Measurements from ENCODE around the gene EFHD2.

Gene EFHD2

DNA sequence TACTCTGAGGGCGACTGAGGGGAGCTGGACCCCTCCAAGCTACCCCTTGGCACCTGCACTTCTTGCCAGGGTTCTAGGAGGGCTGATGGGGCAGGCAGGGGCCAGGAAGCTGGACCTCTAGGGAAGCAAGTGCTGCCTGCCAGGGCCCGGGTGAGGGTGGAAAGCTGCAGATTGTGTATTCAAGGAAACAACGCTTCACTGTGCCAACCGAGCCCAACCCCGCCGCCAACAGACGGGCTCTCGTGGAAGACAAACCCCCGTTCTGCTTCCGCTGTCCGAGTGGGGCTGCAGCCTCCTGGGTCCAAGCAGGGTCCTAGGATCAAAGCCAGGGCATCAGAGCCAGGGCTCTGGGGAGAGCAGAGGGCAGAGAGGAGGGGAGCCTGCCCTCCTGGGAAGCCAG lies 3.2 kb downstream of the EFHD2 start:
- no peaks in the 10 kb centered on the region for H3K9me3 ChIP-seq (replicated peaks in 1 of 2; ENCODE audit: control insufficient read depth in 2 of 2, insufficient read depth in 1 of 2, low read depth in 1 of 2, low read length in 2 of 2)
- H3K4me3 ChIP-seq (ENCODE audit: low read length in 2 of 2) = no peak overlapping the region
- WGBS, 2 donors (ENCODE audit: extremely low coverage in 2 of 2, insufficient read length in 2 of 2, insufficient replicate concordance in 1 of 2) = no CpG with 5 or more reads among the region's 11 CpGs

DNA sequence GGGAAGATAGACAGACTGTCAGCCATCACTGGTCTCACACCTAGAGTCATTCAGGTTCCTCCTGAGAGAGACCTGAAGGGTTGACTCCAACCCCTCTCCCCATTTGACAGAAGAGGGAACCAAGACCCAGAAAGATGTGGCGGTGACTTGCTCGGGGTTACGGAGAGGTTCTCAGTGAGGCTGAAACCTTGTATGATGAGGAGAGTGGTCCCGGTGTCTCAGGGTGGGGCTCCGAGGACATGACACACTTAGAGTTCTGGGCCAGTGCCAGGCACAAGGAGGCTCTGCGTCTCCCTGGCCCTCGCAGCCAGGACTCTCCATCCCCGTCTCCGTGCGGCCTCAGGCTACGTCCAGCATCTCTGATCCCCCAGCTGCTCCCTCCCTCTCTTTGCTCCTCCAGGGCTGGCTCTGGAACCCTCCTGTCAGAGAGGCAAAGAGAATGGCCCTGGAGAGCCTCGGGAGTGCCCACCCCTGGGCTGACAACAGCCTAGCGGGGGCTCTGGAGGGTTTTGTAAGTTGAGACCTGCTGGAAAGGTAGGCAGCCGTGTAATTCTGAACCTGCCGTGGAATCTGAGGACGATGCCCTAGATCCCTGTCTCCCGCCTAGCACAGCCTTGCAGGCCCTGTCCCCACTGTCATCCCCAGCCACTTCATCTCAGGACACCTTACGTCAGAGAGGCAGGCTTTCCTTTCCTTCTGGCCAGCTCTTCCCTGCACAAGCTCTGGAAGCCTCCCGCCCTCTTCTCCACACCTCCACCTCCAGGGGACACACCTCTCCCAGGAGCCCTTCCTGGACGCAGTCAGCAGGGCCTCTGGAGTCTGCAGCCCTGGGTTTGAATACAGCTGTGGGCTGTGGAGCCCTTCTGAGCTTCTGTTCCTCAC lies 4.1 kb downstream of the EFHD2 start:
- no peak for DNase-seq (ENCODE audit: low spot score)
- no CpG with 5 or more reads among the region's 20 CpGs for WGBS, 2 donors (ENCODE audit: extremely low coverage in 2 of 2, insufficient read length in 2 of 2, insufficient replicate concordance in 1 of 2)
- no peaks in the 10 kb centered on the region for H3K79me1 ChIP-seq (ENCODE audit: low read depth, low read length)
- no peak overlapping the region for H3K4me2 ChIP-seq (ENCODE audit: insufficient read depth, low read length, poor library complexity, severe bottlenecking)
- no peak overlapping the region for H3K9ac ChIP-seq (ENCODE audit: low read depth, low read length, poor library complexity)
- H2BK15ac ChIP-seq (ENCODE audit: low read length) = no peak overlapping the region
- H2AK5ac ChIP-seq (ENCODE audit: low read depth, low read length) = no peak overlapping the region
- no peak overlapping the region for H3K4ac ChIP-seq (ENCODE audit: low read length)
- no peak overlapping the region for H3K18ac ChIP-seq (ENCODE audit: low read length)
- no peak overlapping the region for H4K91ac ChIP-seq (ENCODE audit: low read depth, low read length, poor library complexity)
- H3K23ac ChIP-seq (ENCODE audit: low read depth, low read length, poor library complexity) = no peak overlapping the region
- H3K14ac ChIP-seq (ENCODE audit: low read length) = no peak overlapping the region
- H2BK5ac ChIP-seq (ENCODE audit: low read length) = no peak overlapping the region
- H3K36me3 ChIP-seq (replicated peaks in 1 of 2; ENCODE audit: control insufficient read depth in 2 of 2, insufficient read depth in 2 of 2, low read length in 2 of 2) = no peaks in the 10 kb centered on the region
- no peak overlapping the region for H3K4me3 ChIP-seq (ENCODE audit: low read length in 2 of 2)
- no peak overlapping the region for H2AFZ ChIP-seq (ENCODE audit: low read length)
- H3K9me3 ChIP-seq (replicated peaks in 1 of 2; ENCODE audit: control insufficient read depth in 2 of 2, insufficient read depth in 1 of 2, low read depth in 1 of 2, low read length in 2 of 2) = no peaks in the 10 kb centered on the region
- no peak overlapping the region for H4K8ac ChIP-seq (ENCODE audit: low read depth, low read length)
- peaks cover 0 to 12% (median 4%) of the 10 kb centered on the region in 3 experiments for H3K27me3 ChIP-seq (ENCODE audit: control insufficient read depth in 3 of 3, insufficient read depth in 3 of 3, low read depth in 1 of 3, low read length in 3 of 3)
- peaks cover 7 to 9% of the 10 kb centered on the region in 2 donors for H3K4me1 ChIP-seq (ENCODE audit: control insufficient read depth in 2 of 2, insufficient read depth in 1 of 2, low read depth in 1 of 2, low read length in 2 of 2)
- H2BK120ac ChIP-seq (ENCODE audit: low read depth, low read length) = no peak overlapping the region
- no peak overlapping the region for H3K27ac ChIP-seq (replicated peaks; ENCODE audit: low read length)
- no peak overlapping the region for H2BK12ac ChIP-seq (ENCODE audit: low read length)

More for the DNA sequence above, 3.2 kb downstream of the EFHD2 start:
- Histone ChIP-seq H3K9ac (ENCODE audit: low read depth, low read length, poor library complexity) (no peak overlapping the region), H2AK5ac (ENCODE audit: low read depth, low read length) (peak overlapping the region; percentile 49), H2BK120ac (ENCODE audit: low read depth, low read length) (no peak overlapping the region), H3K23ac (ENCODE audit: low read depth, low read length, poor library complexity) (no peak overlapping the region), H4K91ac (ENCODE audit: low read depth, low read length, poor library complexity) (no peak overlapping the region), H3K4me1 (ENCODE audit: control insufficient read depth in 2 of 2, insufficient read depth in 1 of 2, low read depth in 1 of 2, low read length in 2 of 2) (peaks cover 10 to 12% of the 10 kb centered on the region in 2 donors), H3K79me1 (ENCODE audit: low read depth, low read length) (no peaks in the 10 kb centered on the region), H3K4ac (ENCODE audit: low read length) (no peak overlapping the region), H3K36me3 (replicated peaks in 1 of 2; ENCODE audit: control insufficient read depth in 2 of 2, insufficient read depth in 2 of 2, low read length in 2 of 2) (no peaks in the 10 kb centered on the region), H3K27me3 (ENCODE audit: control insufficient read depth in 3 of 3, insufficient read depth in 3 of 3, low read depth in 1 of 3, low read length in 3 of 3) (peaks cover 0 to 15% (median 14%) of the 10 kb centered on the region in 3 experiments), H3K27ac (replicated peaks; ENCODE audit: low read length) (no peak overlapping the region), H4K8ac (ENCODE audit: low read depth, low read length) (no peak overlapping the region), H3K18ac (ENCODE audit: low read length) (peak overlapping the region; percentile 62), H2BK15ac (ENCODE audit: low read length) (no peak overlapping the region), H2BK5ac (ENCODE audit: low read length) (no peak overlapping the region), H3K4me2 (ENCODE audit: insufficient read depth, low read length, poor library complexity, severe bottlenecking) (no peak overlapping the region), H3K14ac (ENCODE audit: low read length) (no peak overlapping the region), H2AFZ (ENCODE audit: low read length) (no peak overlapping the region), H2BK12ac (ENCODE audit: low read length) (no peak overlapping the region)
- DNase-seq (ENCODE audit: low spot score) = no peak

DNA sequence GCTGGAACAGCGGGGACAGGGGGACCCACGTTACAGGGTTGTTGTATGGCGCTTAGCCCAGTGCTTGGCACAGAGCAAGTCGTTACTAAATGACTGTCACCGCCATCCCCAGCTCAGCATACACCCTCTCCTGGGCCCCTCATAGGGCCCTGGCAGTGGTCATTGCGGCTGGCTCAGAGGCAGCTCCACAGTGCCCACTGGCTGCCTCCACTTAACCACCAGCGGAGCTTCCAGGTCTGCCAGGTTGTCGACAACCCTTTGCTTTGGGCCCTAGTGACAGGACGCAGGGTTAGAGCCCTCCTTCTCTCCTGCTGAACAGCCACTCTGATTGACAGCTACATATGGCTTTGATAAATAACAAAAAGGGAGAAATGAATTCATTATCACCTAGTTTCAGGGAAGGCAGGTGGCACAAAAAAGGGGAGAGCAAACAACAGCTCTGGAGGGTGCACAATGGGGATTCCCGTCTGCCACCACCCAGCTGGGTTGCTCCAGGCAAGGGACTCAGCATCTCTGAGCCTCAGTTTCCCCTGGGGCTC lies 4.8 kb downstream of the EFHD2 start:
- Histone ChIP-seq H2AFZ (ENCODE audit: low read length) (no peak overlapping the region), H4K8ac (ENCODE audit: low read depth, low read length) (no peak overlapping the region), H3K9me3 (replicated peaks in 1 of 2; ENCODE audit: control insufficient read depth in 2 of 2, insufficient read depth in 1 of 2, low read depth in 1 of 2, low read length in 2 of 2) (no peaks in the 10 kb centered on the region), H3K18ac (ENCODE audit: low read length) (no peak overlapping the region), H3K14ac (ENCODE audit: low read length) (no peak overlapping the region), H3K4me1 (ENCODE audit: control insufficient read depth in 2 of 2, insufficient read depth in 1 of 2, low read depth in 1 of 2, low read length in 2 of 2) (peaks cover 3 to 5% of the 10 kb centered on the region in 2 donors), H2BK15ac (ENCODE audit: low read length) (no peak overlapping the region), H3K23ac (ENCODE audit: low read depth, low read length, poor library complexity) (no peak overlapping the region), H3K4me3 (ENCODE audit: low read length in 2 of 2) (no peak overlapping the region), H2BK12ac (ENCODE audit: low read length) (no peak overlapping the region), H2AK5ac (ENCODE audit: low read depth, low read length) (no peak overlapping the region), H3K79me1 (ENCODE audit: low read depth, low read length) (no peaks in the 10 kb centered on the region), H2BK5ac (ENCODE audit: low read length) (no peak overlapping the region), H3K27me3 (ENCODE audit: control insufficient read depth in 3 of 3, insufficient read depth in 3 of 3, low read depth in 1 of 3, low read length in 3 of 3) (peaks cover 0 to 12% (median 0%) of the 10 kb centered on the region in 3 experiments), H2BK120ac (ENCODE audit: low read depth, low read length) (no peak overlapping the region), H3K4me2 (ENCODE audit: insufficient read depth, low read length, poor library complexity, severe bottlenecking) (no peak overlapping the region), H3K36me3 (replicated peaks in 1 of 2; ENCODE audit: control insufficient read depth in 2 of 2, insufficient read depth in 2 of 2, low read length in 2 of 2) (no peaks in the 10 kb centered on the region), H4K91ac (ENCODE audit: low read depth, low read length, poor library complexity) (no peak overlapping the region), H3K9ac (ENCODE audit: low read depth, low read length, poor library complexity) (no peak overlapping the region), H3K4ac (ENCODE audit: low read length) (no peak overlapping the region), H3K27ac (replicated peaks; ENCODE audit: low read length) (no peak overlapping the region)
- no CpG with 5 or more reads among the region's 10 CpGs for WGBS, 2 donors (ENCODE audit: extremely low coverage in 2 of 2, insufficient read length in 2 of 2, insufficient replicate concordance in 1 of 2)
- no peak for DNase-seq (ENCODE audit: low spot score)

All from neuronal stem cell (in vitro differentiated cells).